ENCODE measurements around the gene DMRT2.

DNA sequence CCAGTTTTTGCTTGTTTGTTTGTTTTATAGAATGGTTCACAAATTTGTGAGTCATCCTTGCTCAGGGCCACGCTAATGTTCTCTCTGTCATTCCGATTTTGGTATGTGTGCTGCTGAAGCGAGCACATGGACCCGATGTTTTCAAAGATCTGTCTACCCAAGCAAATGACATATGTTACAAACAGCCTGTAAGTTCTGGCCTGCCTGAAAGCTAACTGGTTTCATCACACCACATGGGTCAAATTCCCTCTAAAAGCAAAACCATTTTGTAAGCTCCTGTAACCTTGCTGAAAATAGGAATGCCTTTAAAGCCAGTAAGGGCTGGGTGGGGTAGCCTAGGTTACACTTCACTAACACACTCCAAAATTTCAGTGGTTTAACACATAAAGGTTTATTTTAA is 48.3 kb upstream of the DMRT2 start:
- TF ChIP-seq POLR2A (IDR thresholded peaks at IDR 0.05) (no peak), POLR2AphosphoS5 (IDR thresholded peaks at IDR 0.05) (no peak)
- TF ChIP-seq, protein P1, sequence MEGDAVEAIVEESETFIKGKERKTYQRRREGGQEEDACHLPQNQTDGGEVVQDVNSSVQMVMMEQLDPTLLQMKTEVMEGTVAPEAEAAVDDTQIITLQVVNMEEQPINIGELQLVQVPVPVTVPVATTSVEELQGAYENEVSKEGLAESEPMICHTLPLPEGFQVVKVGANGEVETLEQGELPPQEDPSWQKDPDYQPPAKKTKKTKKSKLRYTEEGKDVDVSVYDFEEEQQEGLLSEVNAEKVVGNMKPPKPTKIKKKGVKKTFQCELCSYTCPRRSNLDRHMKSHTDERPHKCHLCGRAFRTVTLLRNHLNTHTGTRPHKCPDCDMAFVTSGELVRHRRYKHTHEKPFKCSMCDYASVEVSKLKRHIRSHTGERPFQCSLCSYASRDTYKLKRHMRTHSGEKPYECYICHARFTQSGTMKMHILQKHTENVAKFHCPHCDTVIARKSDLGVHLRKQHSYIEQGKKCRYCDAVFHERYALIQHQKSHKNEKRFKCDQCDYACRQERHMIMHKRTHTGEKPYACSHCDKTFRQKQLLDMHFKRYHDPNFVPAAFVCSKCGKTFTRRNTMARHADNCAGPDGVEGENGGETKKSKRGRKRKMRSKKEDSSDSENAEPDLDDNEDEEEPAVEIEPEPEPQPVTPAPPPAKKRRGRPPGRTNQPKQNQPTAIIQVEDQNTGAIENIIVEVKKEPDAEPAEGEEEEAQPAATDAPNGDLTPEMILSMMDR (IDR thresholded peaks at IDR 0.05), result no peak
